ENCODE data around the gene SYNE1.

DNA sequence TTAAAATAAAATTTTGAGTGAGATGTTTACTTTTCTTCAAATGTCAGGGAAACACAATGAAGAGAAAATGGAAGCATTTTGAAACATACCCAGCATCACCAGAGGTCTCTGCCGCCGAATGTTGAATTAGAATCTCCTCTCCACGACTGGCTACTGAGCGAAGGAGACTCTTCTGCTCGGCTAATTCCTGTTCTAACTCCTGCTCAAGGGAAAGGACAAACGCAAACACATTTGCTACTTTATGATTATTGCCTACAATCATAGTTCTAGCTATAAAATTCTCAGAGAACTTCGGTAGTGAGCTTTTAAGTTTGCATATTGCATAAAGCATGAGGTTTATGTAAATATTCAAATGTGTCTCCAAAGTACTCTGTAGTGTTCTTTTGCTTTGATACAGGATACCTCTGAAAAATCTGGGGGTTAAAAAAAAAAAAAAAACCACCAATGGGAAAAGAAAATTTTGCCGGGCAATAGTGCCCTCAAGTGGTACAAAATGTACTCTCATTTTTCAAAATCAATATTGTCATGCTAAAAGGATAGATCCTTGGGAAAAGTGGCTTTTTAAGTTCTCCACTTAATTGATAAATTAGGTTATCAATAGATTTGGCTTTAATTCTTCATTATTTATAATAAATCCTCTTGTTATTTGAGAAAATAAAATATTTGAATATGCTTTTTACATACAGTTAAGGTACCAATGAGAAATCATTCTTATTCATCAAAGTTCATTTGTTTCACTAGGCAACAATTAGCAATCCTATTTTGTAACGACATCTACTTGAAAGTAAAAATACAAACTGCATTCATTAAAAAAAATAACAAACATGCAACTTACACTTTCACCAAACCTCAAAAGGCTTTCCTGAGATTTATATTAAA, 369.0 kb downstream of the SYNE1 start:
- TF ChIP-seq, protein P1, sequence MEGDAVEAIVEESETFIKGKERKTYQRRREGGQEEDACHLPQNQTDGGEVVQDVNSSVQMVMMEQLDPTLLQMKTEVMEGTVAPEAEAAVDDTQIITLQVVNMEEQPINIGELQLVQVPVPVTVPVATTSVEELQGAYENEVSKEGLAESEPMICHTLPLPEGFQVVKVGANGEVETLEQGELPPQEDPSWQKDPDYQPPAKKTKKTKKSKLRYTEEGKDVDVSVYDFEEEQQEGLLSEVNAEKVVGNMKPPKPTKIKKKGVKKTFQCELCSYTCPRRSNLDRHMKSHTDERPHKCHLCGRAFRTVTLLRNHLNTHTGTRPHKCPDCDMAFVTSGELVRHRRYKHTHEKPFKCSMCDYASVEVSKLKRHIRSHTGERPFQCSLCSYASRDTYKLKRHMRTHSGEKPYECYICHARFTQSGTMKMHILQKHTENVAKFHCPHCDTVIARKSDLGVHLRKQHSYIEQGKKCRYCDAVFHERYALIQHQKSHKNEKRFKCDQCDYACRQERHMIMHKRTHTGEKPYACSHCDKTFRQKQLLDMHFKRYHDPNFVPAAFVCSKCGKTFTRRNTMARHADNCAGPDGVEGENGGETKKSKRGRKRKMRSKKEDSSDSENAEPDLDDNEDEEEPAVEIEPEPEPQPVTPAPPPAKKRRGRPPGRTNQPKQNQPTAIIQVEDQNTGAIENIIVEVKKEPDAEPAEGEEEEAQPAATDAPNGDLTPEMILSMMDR (IDR thresholded peaks at IDR 0.05), result peak in 2 of 4 experiments; percentile 27 to 51
- TF ChIP-seq POLR2A (IDR thresholded peaks at IDR 0.05), result no peak
- TF ChIP-seq POLR2AphosphoS5 (IDR thresholded peaks at IDR 0.05), result no peak
- TF ChIP-seq EP300 (IDR thresholded peaks at IDR 0.05), result no peak

Measured in sigmoid colon (tissue), 4 donors.